T-helper 1 cell treated with Interleukin-12 subunit alpha and Interleukin-12 subunit beta and Interleukin-4 antibody, amounts not matched to agents 30 ng/mL and 1 ng/mL, for 36 hours (primary cell): ENCODE data around the gene YIPF1. TPM values are rescaled to one million over a fixed set of nuclear protein-coding genes. Genes with fewer than 3 reads are reported as not detected.
"Not testable (repeated sequence)": the region's sequence is repeated elsewhere in the genome, so short reads cannot be mapped to it uniquely, and the experiment has no call there.

ENCODE experiments used
- intact Hi-C: fragments of 100-400 bp; cut with micrococcal nuclease; formaldehyde crosslinking; loops from one replicate; pipeline ENCODE4 v1.15.1; 2024
- total RNA-seq: library from RNA; stranded (reverse); gene quantifications from 2 replicates; pipeline ENCODE4 v1.2.3, GENCODE V29; 2022

Gene YIPF1
- total RNA-seq, 1 donor from 2014 or later = 20.1 TPM

- intact Hi-C loops = no loop called here
Observed at GRCh38 chr1:53847980-53848379, 41.6 kb downstream of the YIPF1 start.

- intact Hi-C loops = no loop called here
Observed at GRCh38 chr1:53842347-53842746, 47.2 kb downstream of the YIPF1 start.

- intact Hi-C loops = loop anchor here (1.0 to 2.0 kb wide), 16 partner anchors 51 to 1960 kb away; partner anchors contain the start of genes CYB5RL, CZIB, GLIS1 and LRRC42
Observed at GRCh38 chr1:53838654-53838974, 51.0 kb downstream of the YIPF1 start.

GRCh38 chr1:53837924-53838653 is 51.5 kb downstream of the YIPF1 start, which contains the start of gene NDC1:
Gene NDC1, minus strand, starts transcription at chr1:53838296. Its CDS starts 35 bp downstream, at chr1:53838261.
- intact Hi-C loops = loop anchor here (1.0 to 2.0 kb wide), 16 partner anchors 51 to 1960 kb away; partner anchors contain the start of genes CYB5RL, CZIB, GLIS1 and LRRC42

GRCh38 chr1:53837646-53837923 is 52.0 kb downstream of the YIPF1 start:
- intact Hi-C loops = no loop called here

GRCh38 chr1:53835491-53835890 is 54.1 kb downstream of the YIPF1 start:
- intact Hi-C loops = no loop called here

GRCh38 chr1:53834776-53835175 is 54.8 kb downstream of the YIPF1 start:
- intact Hi-C loops = no loop called here

GRCh38 chr1:53833393-53833792 is 56.2 kb downstream of the YIPF1 start:
- intact Hi-C loops = no loop called here

- intact Hi-C loops = no loop called here
Observed at GRCh38 chr1:53826367-53826766, 63.2 kb downstream of the YIPF1 start.

- intact Hi-C loops = no loop called here
Observed at GRCh38 chr1:53825306-53825705, 64.3 kb downstream of the YIPF1 start.

GRCh38 chr1:53822931-53823330 is 66.7 kb downstream of the YIPF1 start:
- intact Hi-C loops = no loop called here

GRCh38 chr1:53821380-53821779 is 68.2 kb downstream of the YIPF1 start:
- intact Hi-C loops = no loop called here

- intact Hi-C loops = no loop called here
Observed at GRCh38 chr1:53819387-53819786, 70.2 kb downstream of the YIPF1 start.

GRCh38 chr1:53816584-53816983 is 73.0 kb downstream of the YIPF1 start:
- intact Hi-C loops = not testable (repeated sequence)

GRCh38 chr1:53815484-53815883 is 74.1 kb downstream of the YIPF1 start:
- intact Hi-C loops = not testable (repeated sequence)

- intact Hi-C loops = no loop called here
Observed at GRCh38 chr1:53811414-53811851, 78.2 kb downstream of the YIPF1 start.

GRCh38 chr1:53810497-53810896 is 79.1 kb downstream of the YIPF1 start:
- intact Hi-C loops = no loop called here

GRCh38 chr1:53810007-53810406 is 79.6 kb downstream of the YIPF1 start:
- intact Hi-C loops = no loop called here

- intact Hi-C loops = no loop called here
Observed at GRCh38 chr1:53807916-53808315, 81.7 kb downstream of the YIPF1 start.

GRCh38 chr1:53804791-53805505 is 84.6 kb downstream of the YIPF1 start:
- intact Hi-C loops = no loop called here

GRCh38 chr1:53804181-53804580 is 85.4 kb downstream of the YIPF1 start:
- intact Hi-C loops = no loop called here
